ENCODE data around the gene PSD2.

- TF ChIP-seq CTCF (IDR thresholded peaks at IDR 0.05; ENCODE audit: insufficient read depth, low read length, poor library complexity, severe bottlenecking) = no peak
- TF ChIP-seq EZH2phosphoT487 (conservative IDR thresholded peaks at IDR 0.05; ENCODE audit: low read length) = no peak
These were observed 53.0 kb downstream of the PSD2 start for GRCh38 chr5:139848508-139849100.
